GM19099 (cell line): Measurements from ENCODE around the gene CDCA3.

Experiments used
- POLR2A ChIP-seq: IDR thresholded peaks from 3 replicates; pipeline ENCODE4 v1.6.1; 2011; ENCODE audit warnings: low read depth; ENCODE audit not compliant: insufficient read length; ENCODE audit errors: extremely low read depth

CDCA3 gene

GRCh38 chr12:6839482-6840201 is 11.4 kb downstream of the CDCA3 start:
- peak; percentile 62 for TF ChIP-seq POLR2A

- no peak for TF ChIP-seq POLR2A
These were observed 12.2 kb downstream of the CDCA3 start for GRCh38 chr12:6838854-6839253.

- TF ChIP-seq POLR2A: no peak
These were observed 13.6 kb downstream of the CDCA3 start for GRCh38 chr12:6837370-6838060.

- no peak for TF ChIP-seq POLR2A
These were observed 14.2 kb downstream of the CDCA3 start for GRCh38 chr12:6836851-6837250.

- no peak for TF ChIP-seq POLR2A
These were observed 16.2 kb downstream of the CDCA3 start for GRCh38 chr12:6834873-6835272.

GRCh38 chr12:6834254-6834653 is 16.8 kb downstream of the CDCA3 start:
- no peak for TF ChIP-seq POLR2A

GRCh38 chr12:6833189-6833890 is 17.7 kb downstream of the CDCA3 start:
- TF ChIP-seq POLR2A: no peak

GRCh38 chr12:6832125-6832524 is 19.0 kb downstream of the CDCA3 start:
- no peak for TF ChIP-seq POLR2A

GRCh38 chr12:6831450-6831995 is 19.6 kb downstream of the CDCA3 start:
- TF ChIP-seq POLR2A: no peak

GRCh38 chr12:6830999-6831398 is 20.1 kb downstream of the CDCA3 start:
- TF ChIP-seq POLR2A: no peak

GRCh38 chr12:6830286-6830890 is 20.7 kb downstream of the CDCA3 start:
- no peak for TF ChIP-seq POLR2A

GRCh38 chr12:6829536-6830220 is 21.4 kb downstream of the CDCA3 start:
- TF ChIP-seq POLR2A: no peak

GRCh38 chr12:6828781-6829535 is 22.1 kb downstream of the CDCA3 start:
- no peak for TF ChIP-seq POLR2A

GRCh38 chr12:6827982-6828780 is 22.9 kb downstream of the CDCA3 start, which contains the start of gene P3H3:
Gene P3H3 (plus strand): TSS chr12:6828407. CDS start chr12:6828441, 34 bp downstream.
- no peak for TF ChIP-seq POLR2A
